Heart left ventricle (tissue), 13 donors: ENCODE results near the gene RND1.

Experiments
- CTCF ChIP-seq, 12 donors: fragments of 200-600 bp; sonication (generic) in 4 of 12; IDR thresholded peaks; one replicate each; pipeline versions ENCODE4 v1.5.0 to v1.8.0; 2018 to 2022; ENCODE audit warnings: antibody characterized with exemption in 12 of 12, mild to moderate bottlenecking in 5 of 12
- POLR2A ChIP-seq, 2 donors: fragments of 450-650 bp; IDR thresholded peaks; one replicate each; pipeline ENCODE4 v1.6.1; 2017; ENCODE audit warnings: antibody characterized with exemption in 2 of 2, mild to moderate bottlenecking in 2 of 2, moderate library complexity in 2 of 2
- donor health status: ischemic (EF 13 %, LVEDD 7.1; RV severe dilation, severe dysfunction).
- donor health status: DM: no; HTN: yes; CAD: no.
- donor health status: DM: no; HTN: no; CAD: no.
- donor health status: ischemic (EF 25% LVEDD 6.9; RV normal size, moderate dysfunction).
- donor health status: ischemic (EF 25% LVEDD 5.7; RV mildly dilated, moderate dysfunction).
- donor health status: ischemic (EF 35%, LVEDD 5.7; RV mildly dilated, moderate dysfunction).
- donor health status: nonischemic (EF 11% LVEDD 7.7; RV severe dilation, severe dysfunction).
- donor health status: DM: yes; HTN: yes; CAD: no.
- donor health status: PGD.
- donor health status: ischemic (EF 29% LVEDD 5.4; RV normal size, mild dysfunction).
- donor health status: nonischemic (EF 23%, LVEDD 6.1; RV moderate dilation, normal function).

- TF ChIP-seq CTCF (IDR thresholded peaks at IDR 0.05) (no peak), POLR2A (IDR thresholded peaks at IDR 0.05) (no peak)
These were observed 54.1 kb downstream of the RND1 start for GRCh38 chr12:48811437-48812090.
